OCI-LY7 (cell line): ENCODE measurements around the gene HES1.

ENCODE experiments used
- EZH2phosphoT487 ChIP-seq: fragments of 200-600 bp; sonication (generic); IDR thresholded peaks from 2 replicates; pipeline ENCODE4 v1.6.1; 2018; ENCODE audit warnings: low read depth, borderline replicate concordance, mild to moderate bottlenecking, mixed run types, antibody characterized with exemption, low read length, moderate library complexity, mixed read lengths
- TF ChIP-seq, protein P1 (sequence below): fragments of 200-600 bp; sonication (generic); conservative IDR thresholded peaks from 2 replicates; pipeline ENCODE4 v1.5.1; 2014; ENCODE audit warnings: mild to moderate bottlenecking, antibody characterized with exemption, low read length, moderate library complexity, mixed read lengths

DNA sequence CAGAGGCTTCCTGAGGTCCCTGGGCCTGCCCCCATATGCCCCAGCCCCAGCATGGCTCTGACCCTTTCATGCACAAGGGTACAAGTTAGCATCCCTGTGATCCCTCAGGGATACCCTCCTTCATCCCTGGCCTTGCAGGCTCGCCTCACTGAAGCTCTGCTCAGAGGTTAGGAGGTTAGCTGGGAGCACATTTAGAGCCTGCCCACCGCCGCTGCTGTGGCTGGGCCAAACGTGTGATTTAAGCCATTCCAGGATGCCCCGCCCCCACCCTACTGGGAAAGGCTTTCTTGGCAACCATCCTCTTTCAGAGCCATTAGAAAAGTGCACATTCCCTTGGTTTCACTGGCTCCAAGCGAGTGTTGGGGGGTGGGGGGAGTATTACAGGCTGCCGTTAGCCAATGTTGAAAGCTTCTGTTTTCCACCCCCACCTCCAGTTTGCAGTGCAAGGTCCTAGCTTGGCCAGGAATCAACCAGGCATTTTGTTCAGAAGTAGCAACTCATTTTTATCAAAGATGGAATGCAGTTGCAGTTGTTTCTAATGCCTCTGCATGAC is 6.3 kb upstream of the HES1 start:
- TF ChIP-seq, protein P1, sequence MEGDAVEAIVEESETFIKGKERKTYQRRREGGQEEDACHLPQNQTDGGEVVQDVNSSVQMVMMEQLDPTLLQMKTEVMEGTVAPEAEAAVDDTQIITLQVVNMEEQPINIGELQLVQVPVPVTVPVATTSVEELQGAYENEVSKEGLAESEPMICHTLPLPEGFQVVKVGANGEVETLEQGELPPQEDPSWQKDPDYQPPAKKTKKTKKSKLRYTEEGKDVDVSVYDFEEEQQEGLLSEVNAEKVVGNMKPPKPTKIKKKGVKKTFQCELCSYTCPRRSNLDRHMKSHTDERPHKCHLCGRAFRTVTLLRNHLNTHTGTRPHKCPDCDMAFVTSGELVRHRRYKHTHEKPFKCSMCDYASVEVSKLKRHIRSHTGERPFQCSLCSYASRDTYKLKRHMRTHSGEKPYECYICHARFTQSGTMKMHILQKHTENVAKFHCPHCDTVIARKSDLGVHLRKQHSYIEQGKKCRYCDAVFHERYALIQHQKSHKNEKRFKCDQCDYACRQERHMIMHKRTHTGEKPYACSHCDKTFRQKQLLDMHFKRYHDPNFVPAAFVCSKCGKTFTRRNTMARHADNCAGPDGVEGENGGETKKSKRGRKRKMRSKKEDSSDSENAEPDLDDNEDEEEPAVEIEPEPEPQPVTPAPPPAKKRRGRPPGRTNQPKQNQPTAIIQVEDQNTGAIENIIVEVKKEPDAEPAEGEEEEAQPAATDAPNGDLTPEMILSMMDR: no peak
- TF ChIP-seq EZH2phosphoT487: no peak
